GM12878 (cell line): ENCODE results near the gene PID1. TPM values are rescaled to one million over a fixed set of nuclear protein-coding genes. Genes with fewer than 3 reads are reported as not detected.
"Not testable (repeated sequence)": the region's sequence is repeated elsewhere in the genome, so short reads cannot be mapped to it uniquely, and the experiment has no call there.

ENCODE experiments used
- ATAC-seq: fragments of 200-7000 bp; cut with Tn5 transposase; 3 replicates; pipeline ENCODE4 v1.9.1; 2020; ENCODE audit warnings: mild to moderate bottlenecking, moderate library complexity
- BruUV-seq: library from RNA; stranded (reverse); fragments of 400-500 nt; replicated peaks from 2 replicates; lab custom pipeline; 2021; lab: Mats Ljungman, UMichigan
- CTCF ChIA-PET: fragments of 300-600 bp; sonication (Branson Sonifier 250); formaldehyde crosslinking; extraction: SDS; loops from one replicate; lab custom pipeline; 2021; ENCODE audit warnings: inconsistent platforms; lab: Yijun Ruan, JAX
- POLR2A ChIA-PET: fragments of 350-600 bp; formaldehyde crosslinking; extraction: SDS; loops from one replicate; lab custom pipeline; 2021; ENCODE audit warnings: inconsistent platforms; lab: Charles Lee
- RAD21 ChIA-PET: fragments of 300-600 bp; sonication (Branson Sonifier 250); formaldehyde crosslinking; loops from one replicate; lab custom pipeline; 2023; ENCODE audit warnings: antibody characterized with exemption; ENCODE audit not compliant: unreplicated experiment; lab: Charles Lee
- SMC1A ChIA-PET: fragments of 300-600 bp; sonication (Branson Sonifier 250); formaldehyde crosslinking; loops from one replicate; lab custom pipeline; 2023; ENCODE audit not compliant: unreplicated experiment, uncharacterized antibody; lab: Charles Lee
- DNase-seq: peaks from one replicate; pipeline ENCODE4 v3.0.0-alpha.2; 2011; ENCODE audit warnings: low read depth, low spot score
- FAIRE-seq: peaks from 3 replicates; lab custom pipeline; 2011; peaks lifted over from hg19 to GRCh38; lab: Jason Lieb, UNC
- H2AFZ ChIP-seq: 2 replicates; pipeline ENCODE4 v1.6.0; 2011; ENCODE audit warnings: low read depth, low read length, control low read depth; ENCODE audit not compliant: control insufficient read depth
- H3K27ac ChIP-seq: 2 replicates; pipeline ENCODE4 v1.5.1; 2011; ENCODE audit warnings: control low read depth; ENCODE audit not compliant: control insufficient read depth, insufficient read depth
- H3K27me3 ChIP-seq, 2 experiments: replicated peaks in 1 of 2; 2 replicates each; pipeline versions ENCODE4 v1.6.0 to v1.6.1; 2011; ENCODE audit warnings: low read length in 1 of 2; ENCODE audit not compliant: control insufficient read depth in 2 of 2, insufficient read depth in 2 of 2
- H3K36me3 ChIP-seq, 2 experiments: 2 replicates each; pipeline ENCODE4 v1.5.1; 2011; ENCODE audit warnings: low read length in 1 of 2; ENCODE audit not compliant: control insufficient read depth in 2 of 2, insufficient read depth in 2 of 2
- H3K4me1 ChIP-seq: 2 replicates; pipeline ENCODE4 v1.6.1; 2011; ENCODE audit warnings: mild to moderate bottlenecking, low read length, moderate library complexity, mixed read lengths; ENCODE audit not compliant: control insufficient read depth, insufficient read depth
- H3K4me2 ChIP-seq: 2 replicates; pipeline ENCODE4 v1.6.0; 2011; ENCODE audit warnings: control low read depth; ENCODE audit not compliant: control insufficient read depth, insufficient read depth
- H3K4me3 ChIP-seq: fragments of 200-600 bp; sonication (generic); 2 replicates; pipeline ENCODE4 v1.5.1; 2016
- H3K79me2 ChIP-seq: 2 replicates; pipeline ENCODE4 v1.6.0; 2011; ENCODE audit warnings: low read length; ENCODE audit not compliant: control insufficient read depth, insufficient read depth
- H3K9ac ChIP-seq: 2 replicates; pipeline ENCODE4 v1.8.0; 2011; ENCODE audit warnings: low read length, control low read depth, mixed read lengths; ENCODE audit not compliant: control insufficient read depth, insufficient read depth
- H3K9me3 ChIP-seq: replicated peaks from 3 replicates; pipeline ENCODE4 v1.5.1; 2011; ENCODE audit warnings: mild to moderate bottlenecking, low read length; ENCODE audit not compliant: control insufficient read depth, insufficient read depth
- H4K20me1 ChIP-seq: 2 replicates; pipeline ENCODE4 v1.6.0; 2011; ENCODE audit not compliant: control insufficient read depth, insufficient read depth
- CBFB ChIP-seq: IDR thresholded peaks from 2 replicates; pipeline ENCODE4 v1.6.1; 2016; ENCODE audit warnings: antibody characterized with exemption, low read depth
- GABPA ChIP-seq: IDR thresholded peaks from 2 replicates; pipeline ENCODE4 v1.6.1; 2014; ENCODE audit warnings: antibody characterized with exemption, low read depth, mild to moderate bottlenecking, inconsistent platforms
- RFX5 ChIP-seq: IDR thresholded peaks from 2 replicates; pipeline ENCODE4 v1.6.1; 2011; ENCODE audit warnings: low read depth, low read length, improper control_type of control experiment
- WGBS: methylation state at CpG from one replicate; pipeline ENCODE4 v1.1.6; 2016; ENCODE audit warnings: low lambda C conversion rate; ENCODE audit not compliant: insufficient replicate concordance, insufficient coverage; ENCODE audit errors: missing lambda C conversion rate; 5-methylcytosine and 5-hydroxymethylcytosine counted together
- in situ Hi-C: fragments of 300-500 bp; cut with MboI; formaldehyde crosslinking; loops from 9 replicates; pipeline ENCODE4 v1.14.3; 2018; ENCODE audit warnings: mixed read lengths
- intact Hi-C: fragments of 100-400 bp; cut with micrococcal nuclease; formaldehyde crosslinking; loops from one replicate; pipeline ENCODE4 v1.14.2; 2022; ENCODE audit not compliant: unreplicated experiment
- polyA plus RNA-seq, 11 experiments: library from polyadenylated mRNA; depleted of rRNA in 4 of 11; unstranded in 6 of 11; stranded (reverse) in 5 of 11; fragments of >200 nt; fragmentation: Nextera tagmentation in 4 of 11; fragmentation: Illumina TruSeq in 1 of 11; extraction: Ambion mirVana in 4 of 11; extraction: Trizol in 1 of 11; gene quantifications; 1 replicate in 1 of 11; 2 replicates in 10 of 11; pipeline versions ENCODE4 v1.2.1 to v1.2.3, GENCODE V29; 2011 to 2016; ENCODE audit warnings: inconsistent platforms in 2 of 11, missing spikeins in 2 of 11, low read depth in 1 of 11
- total RNA-seq, 4 experiments: library from RNA; depleted of rRNA in 3 of 4; stranded (reverse); fragments of >200 nt in 3 of 4; fragmentation: Illumina TruSeq in 1 of 4; extraction: Trizol in 1 of 4; gene quantifications; 2 replicates each; pipeline versions ENCODE4 v1.2.1 to v1.2.3, GENCODE V29; 2013 to 2021

The PID1 gene
- total and polyA plus RNA-seq, 10 of the 15 experiments (the other 5 are each of a cell fraction or from before 2014, with no cell fraction given), result not detected

GRCh38 chr2:229080172-229080571 is 190.9 kb downstream of the PID1 start:
- intact Hi-C loops, result no loop called here
- no peaks in the 10 kb centered on the region for H3K9me3 ChIP-seq
- no peaks in the 10 kb centered on the region for H3K27me3 ChIP-seq
- no peak for ATAC-seq
- no peaks in the 10 kb centered on the region for H3K4me1 ChIP-seq
- SMC1A ChIA-PET, result no interaction called here
- WGBS, result 0% methylated on average over 1 of the region's 1 CpG
- H3K79me2 ChIP-seq, result no peaks in the 10 kb centered on the region
- no peaks in the 10 kb centered on the region for H4K20me1 ChIP-seq
- no peak for TF ChIP-seq RFX5
- no peak for TF ChIP-seq CBFB
- TF ChIP-seq GABPA, result no peak
- H3K9ac ChIP-seq, result no peak overlapping the region
- H3K4me2 ChIP-seq, result no peak overlapping the region
- in situ Hi-C loops, result no loop called here
- no peak overlapping the region for H3K4me3 ChIP-seq
- no TSS peak for BruUV-seq
- DNase-seq, result no peak
- FAIRE-seq, result no peak
- no peak overlapping the region for H3K27ac ChIP-seq
- POLR2A ChIA-PET, result no interaction called here
- CTCF ChIA-PET, result no interaction called here
- RAD21 ChIA-PET, result no interaction called here
- no peak overlapping the region for H2AFZ ChIP-seq
- no peaks in the 10 kb centered on the region for H3K36me3 ChIP-seq

DNA sequence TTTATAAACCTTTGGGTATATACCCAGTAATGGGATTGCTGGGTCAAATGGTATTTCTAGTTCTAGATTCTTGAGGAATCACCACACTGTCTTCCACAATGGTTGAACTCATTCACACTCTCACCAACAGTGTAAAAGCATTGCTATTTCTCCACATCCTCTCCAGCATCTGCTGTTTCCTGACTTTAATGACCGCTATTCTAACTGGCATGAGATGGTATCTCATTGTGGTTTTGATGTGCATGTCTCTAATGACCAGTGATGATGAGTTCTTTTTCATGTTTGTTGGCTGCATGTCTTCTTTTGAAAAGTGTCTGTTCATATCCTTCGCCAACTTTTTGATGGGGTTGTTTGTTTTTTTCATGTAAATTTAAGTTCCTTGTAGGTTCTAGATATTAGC is 194.2 kb downstream of the PID1 start:
- H3K27ac ChIP-seq, POLR2A ChIA-PET, CTCF ChIA-PET, H2AFZ ChIP-seq, H3K79me2 ChIP-seq, DNase-seq, H3K9me3 ChIP-seq, H3K4me3 ChIP-seq, H3K4me2 ChIP-seq, H3K9ac ChIP-seq, FAIRE-seq, H3K36me3 ChIP-seq, ATAC-seq, H3K4me1 ChIP-seq, H3K27me3 ChIP-seq, SMC1A ChIA-PET, BruUV-seq, RAD21 ChIA-PET, intact Hi-C loops, in situ Hi-C loops, H4K20me1 ChIP-seq: not testable (repeated sequence)
- 31% methylated on average over 2 of the region's 2 CpGs for WGBS
